Measurements from ENCODE around the gene TAP2. TPM values are rescaled to one million over a fixed set of nuclear protein-coding genes. Genes with fewer than 3 reads are reported as not detected.

Gene TAP2
- total RNA-seq, 4 donors from 2014 or later = 13.6 to 23.3 (median 15.6) TPM

DNA sequence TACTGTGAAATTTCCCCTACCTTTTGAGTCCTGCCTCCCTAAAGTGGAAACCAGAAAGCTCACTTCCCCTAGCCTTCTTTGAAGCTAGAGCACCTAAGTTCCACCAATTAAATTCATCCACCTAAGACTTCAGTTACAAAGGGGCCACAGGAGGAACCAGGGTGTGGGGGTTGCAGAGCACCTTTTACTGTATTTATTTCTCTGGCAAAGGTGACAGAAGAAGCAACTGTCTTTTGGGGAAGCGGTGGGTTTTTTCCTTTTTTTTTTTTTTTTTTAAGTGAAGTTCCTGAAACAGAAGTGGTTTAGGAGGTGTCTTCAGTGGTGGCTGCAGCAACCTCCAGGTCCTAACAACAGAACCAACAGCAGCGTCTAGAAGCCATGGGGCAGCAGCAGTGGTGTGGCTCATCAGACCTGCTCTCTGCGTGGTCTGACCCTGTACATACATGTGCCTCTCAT lies 28.5 kb upstream of the TAP2 start:
- intact Hi-C loops (cut with DNase I; ENCODE audit: low total_unique reads) = no loop called here

DNA sequence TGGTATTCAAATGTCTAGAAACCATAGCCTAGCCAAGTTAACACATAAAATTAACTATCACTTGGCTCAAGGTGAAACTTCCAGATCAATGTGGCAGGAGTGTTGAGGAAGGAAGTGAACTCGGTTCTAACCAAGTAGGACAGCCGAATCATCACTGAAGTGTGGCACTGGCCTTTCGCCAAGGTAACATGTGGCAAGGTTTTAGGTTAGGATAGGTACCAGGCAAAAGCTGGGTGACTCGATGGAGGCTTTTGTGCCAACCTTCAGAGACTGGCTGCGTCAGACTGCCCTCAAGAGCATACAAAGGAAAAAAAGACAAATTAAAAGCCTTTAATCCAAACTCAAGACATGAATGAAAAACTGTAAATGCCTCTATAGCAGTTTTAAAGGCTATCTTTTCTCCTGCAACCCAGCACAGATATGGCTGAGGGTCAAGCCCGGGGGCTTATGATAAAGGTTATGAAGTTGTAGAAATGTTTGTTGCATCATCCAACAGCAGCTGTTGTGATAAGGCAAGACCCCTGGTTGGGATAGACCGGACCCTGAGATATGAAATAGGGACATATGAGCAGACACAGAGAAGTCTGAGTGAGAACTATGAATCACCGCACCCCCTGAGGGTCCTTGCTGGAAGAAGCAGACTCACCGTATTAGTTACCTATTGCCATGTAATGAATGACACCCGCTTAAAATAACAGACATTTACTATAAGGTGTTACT lies 27.3 kb upstream of the TAP2 start:
- no peak for DNase-seq (ENCODE audit: low spot score in 2 of 2)
- 63% methylated on average over 10 of the region's 10 CpGs for WGBS, 2 donors
- H3K4me3 ChIP-seq (ENCODE audit: low read depth, poor library complexity, severe bottlenecking) = no peak overlapping the region
- intact Hi-C loops (cut with DNase I; ENCODE audit: low total_unique reads) = no loop called here
- TF ChIP-seq POLR2A (IDR thresholded peaks at IDR 0.05) = no peak

More for the DNA sequence above, 28.5 kb upstream of the TAP2 start:
- TF ChIP-seq, protein P1, sequence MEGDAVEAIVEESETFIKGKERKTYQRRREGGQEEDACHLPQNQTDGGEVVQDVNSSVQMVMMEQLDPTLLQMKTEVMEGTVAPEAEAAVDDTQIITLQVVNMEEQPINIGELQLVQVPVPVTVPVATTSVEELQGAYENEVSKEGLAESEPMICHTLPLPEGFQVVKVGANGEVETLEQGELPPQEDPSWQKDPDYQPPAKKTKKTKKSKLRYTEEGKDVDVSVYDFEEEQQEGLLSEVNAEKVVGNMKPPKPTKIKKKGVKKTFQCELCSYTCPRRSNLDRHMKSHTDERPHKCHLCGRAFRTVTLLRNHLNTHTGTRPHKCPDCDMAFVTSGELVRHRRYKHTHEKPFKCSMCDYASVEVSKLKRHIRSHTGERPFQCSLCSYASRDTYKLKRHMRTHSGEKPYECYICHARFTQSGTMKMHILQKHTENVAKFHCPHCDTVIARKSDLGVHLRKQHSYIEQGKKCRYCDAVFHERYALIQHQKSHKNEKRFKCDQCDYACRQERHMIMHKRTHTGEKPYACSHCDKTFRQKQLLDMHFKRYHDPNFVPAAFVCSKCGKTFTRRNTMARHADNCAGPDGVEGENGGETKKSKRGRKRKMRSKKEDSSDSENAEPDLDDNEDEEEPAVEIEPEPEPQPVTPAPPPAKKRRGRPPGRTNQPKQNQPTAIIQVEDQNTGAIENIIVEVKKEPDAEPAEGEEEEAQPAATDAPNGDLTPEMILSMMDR (IDR thresholded peaks at IDR 0.05) = no peak
- TF ChIP-seq POLR2A (IDR thresholded peaks at IDR 0.05) = no peak
- H3K4me3 ChIP-seq (ENCODE audit: low read depth, poor library complexity, severe bottlenecking) = no peak overlapping the region
- WGBS, 2 donors = 70 to 82% methylated on average over 3 of the region's 3 CpGs
- DNase-seq (ENCODE audit: low spot score in 2 of 2) = no peak

DNA sequence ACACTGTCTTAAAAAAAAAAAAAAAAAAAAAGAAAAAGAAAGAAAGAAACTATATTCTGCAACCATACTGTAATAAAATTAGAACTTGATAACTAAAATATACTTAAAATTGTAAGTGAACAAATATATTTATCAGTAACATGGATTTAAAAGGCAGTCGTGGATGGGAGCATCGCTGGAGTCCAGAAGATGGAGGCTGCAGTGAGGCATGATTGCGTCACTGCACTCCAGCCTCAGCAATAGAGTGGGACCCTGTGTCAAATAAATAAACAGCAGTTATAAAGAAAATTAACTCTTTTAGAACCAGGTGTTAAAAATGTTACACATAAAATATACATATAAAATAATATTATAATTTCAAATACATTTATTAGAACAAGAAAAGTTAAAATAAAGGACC lies 24.2 kb upstream of the TAP2 start:
- 88% methylated on average over 3 of the region's 3 CpGs for WGBS, 2 donors
- TF ChIP-seq, protein P1 (IDR thresholded peaks at IDR 0.05) = no peak
- no peak for TF ChIP-seq POLR2A (IDR thresholded peaks at IDR 0.05)
- intact Hi-C loops (cut with DNase I; ENCODE audit: low total_unique reads) = no loop called here
- no peak overlapping the region for H3K4me3 ChIP-seq (ENCODE audit: low read depth, poor library complexity, severe bottlenecking)
- no peak for DNase-seq (ENCODE audit: low spot score in 2 of 2)

DNA sequence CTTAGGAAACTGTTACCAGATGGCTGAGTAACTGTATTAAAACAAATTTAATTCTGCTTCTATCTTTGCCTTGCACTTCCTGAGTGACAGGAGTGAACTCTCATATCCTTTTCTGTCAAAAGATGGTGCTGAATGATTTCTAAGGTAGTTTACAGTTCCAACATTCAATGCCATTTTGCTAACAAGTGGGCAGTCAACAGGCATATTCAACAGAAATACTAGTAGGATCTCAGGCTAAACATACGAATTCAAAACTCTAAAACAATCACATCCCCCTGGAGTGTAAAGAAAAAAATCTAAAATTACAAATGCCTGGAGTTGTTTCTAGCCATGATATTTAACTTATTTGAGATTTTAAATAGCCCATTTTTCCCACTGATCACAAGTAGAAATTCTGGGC lies 22.1 kb upstream of the TAP2 start:
- 69 to 76% methylated on average over 1 of the region's 1 CpG for WGBS, 2 donors
- intact Hi-C loops (cut with DNase I; ENCODE audit: low total_unique reads) = no loop called here
- H3K4me3 ChIP-seq (ENCODE audit: low read depth, poor library complexity, severe bottlenecking) = no peak overlapping the region
- TF ChIP-seq, protein P1 (IDR thresholded peaks at IDR 0.05) = no peak
- no peak for TF ChIP-seq POLR2A (IDR thresholded peaks at IDR 0.05)
- no peak for DNase-seq (ENCODE audit: low spot score in 2 of 2)

DNA sequence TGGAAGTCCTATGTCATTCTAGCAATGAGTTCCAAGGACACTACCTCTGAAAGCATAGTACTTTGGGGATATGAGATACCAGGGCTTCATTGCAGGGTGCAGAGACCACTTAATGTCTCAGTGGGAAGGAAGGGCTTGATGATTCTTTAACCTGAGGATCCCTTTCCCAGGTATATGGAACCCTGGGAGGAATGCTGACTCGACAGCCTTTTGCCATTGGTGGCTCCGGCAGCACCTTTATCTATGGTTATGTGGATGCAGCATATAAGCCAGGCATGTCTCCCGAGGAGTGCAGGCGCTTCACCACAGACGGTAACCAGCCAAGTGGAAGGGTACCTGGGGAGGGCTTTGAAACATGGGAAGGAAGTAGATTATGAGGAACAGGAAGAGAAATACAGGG lies 19.7 kb upstream of the TAP2 start:
- 91 to 92% methylated on average over 5 of the region's 5 CpGs for WGBS, 2 donors
- no peak for TF ChIP-seq POLR2A (IDR thresholded peaks at IDR 0.05)
- TF ChIP-seq, protein P1 (IDR thresholded peaks at IDR 0.05) = no peak
- H3K4me3 ChIP-seq (ENCODE audit: low read depth, poor library complexity, severe bottlenecking) = no peak overlapping the region
- intact Hi-C loops (cut with DNase I; ENCODE audit: low total_unique reads) = no loop called here
- no peak for DNase-seq (ENCODE audit: low spot score in 2 of 2)

DNA sequence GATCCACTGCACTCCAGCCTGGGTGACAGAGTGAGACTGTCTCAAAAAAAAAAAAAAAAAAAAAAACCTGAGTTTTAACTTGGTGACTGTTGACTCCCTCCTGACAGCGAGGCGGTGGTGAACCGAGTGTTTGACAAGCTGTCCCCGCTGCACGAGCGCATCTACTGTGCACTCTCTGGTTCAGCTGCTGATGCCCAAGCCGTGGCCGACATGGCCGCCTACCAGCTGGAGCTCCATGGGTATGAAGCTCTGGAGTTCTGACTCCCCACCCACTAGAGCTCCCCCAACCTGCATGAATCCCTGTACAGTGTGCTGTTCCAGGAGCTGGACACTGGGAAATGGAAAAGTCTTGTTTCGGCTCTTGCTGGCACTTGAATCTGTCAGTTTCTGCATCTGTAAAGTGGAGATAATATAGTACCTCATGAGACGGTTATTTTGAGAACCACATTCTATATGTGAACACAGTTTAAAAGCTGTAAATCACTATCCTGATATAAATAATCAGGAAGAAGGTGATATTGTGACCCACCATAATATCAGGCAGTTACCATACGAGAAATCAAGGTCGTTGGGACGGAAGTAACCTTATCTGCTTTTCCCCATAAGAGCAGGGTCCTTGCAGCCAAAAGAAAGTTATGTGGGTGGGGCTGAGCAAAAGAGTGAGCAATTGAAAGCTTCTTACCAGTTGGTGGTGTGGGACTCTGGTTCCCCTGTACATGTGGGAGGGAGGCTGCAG lies 18.8 kb upstream of the TAP2 start:
- H3K4me3 ChIP-seq (ENCODE audit: low read depth, poor library complexity, severe bottlenecking) = no peak overlapping the region
- no peak for TF ChIP-seq POLR2A (IDR thresholded peaks at IDR 0.05)
- TF ChIP-seq, protein P1 (IDR thresholded peaks at IDR 0.05) = no peak
- no peak for DNase-seq (ENCODE audit: low spot score in 2 of 2)
- intact Hi-C loops (cut with DNase I; ENCODE audit: low total_unique reads) = no loop called here
- 93 to 96% methylated on average over 14 of the region's 14 CpGs for WGBS, 2 donors

Measured in lower leg skin (tissue), 4 donors.